Thyroid gland (tissue), 4 donors: Measurements from ENCODE around the gene CFB.

Source experiments
- POLR2A ChIP-seq, 2 donors: fragments of 450-650 bp; IDR thresholded peaks; one replicate each; pipeline ENCODE4 v1.6.1; 2017; ENCODE audit warnings: antibody characterized with exemption in 2 of 2, mild to moderate bottlenecking in 2 of 2, moderate library complexity in 1 of 2
- TF ChIP-seq, protein P1 (sequence below), 6 experiments: fragments of 200-600 bp in 3 of 6; fragments of 450-650 bp in 3 of 6; sonication (generic) in 3 of 6; IDR thresholded peaks; one replicate each; pipeline ENCODE4 v1.5.1; 2016 to 2019; ENCODE audit warnings: antibody characterized with exemption in 6 of 6, mild to moderate bottlenecking in 2 of 6, inconsistent platforms in 1 of 6, moderate library complexity in 1 of 6

DNA sequence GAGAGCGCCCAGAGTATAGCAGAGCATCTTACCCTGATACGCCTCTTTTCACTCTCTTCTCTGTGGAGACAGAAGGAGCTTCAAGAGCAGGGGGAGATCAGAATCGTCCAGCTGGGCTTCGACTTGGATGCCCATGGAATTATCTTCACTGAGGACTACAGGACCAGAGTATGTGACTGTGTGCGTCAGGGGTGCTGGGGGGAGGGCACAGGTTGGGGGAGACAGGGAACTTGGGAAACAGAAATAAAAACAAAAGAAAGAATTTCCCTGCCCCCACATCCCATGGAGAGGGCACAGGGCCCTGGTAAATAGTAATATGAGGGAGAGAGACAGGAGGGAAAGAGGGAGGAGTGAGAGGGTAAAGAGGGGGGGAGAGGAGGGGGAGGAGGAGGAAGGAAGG, 32.9 kb downstream of the CFB start:
- TF ChIP-seq, protein P1, sequence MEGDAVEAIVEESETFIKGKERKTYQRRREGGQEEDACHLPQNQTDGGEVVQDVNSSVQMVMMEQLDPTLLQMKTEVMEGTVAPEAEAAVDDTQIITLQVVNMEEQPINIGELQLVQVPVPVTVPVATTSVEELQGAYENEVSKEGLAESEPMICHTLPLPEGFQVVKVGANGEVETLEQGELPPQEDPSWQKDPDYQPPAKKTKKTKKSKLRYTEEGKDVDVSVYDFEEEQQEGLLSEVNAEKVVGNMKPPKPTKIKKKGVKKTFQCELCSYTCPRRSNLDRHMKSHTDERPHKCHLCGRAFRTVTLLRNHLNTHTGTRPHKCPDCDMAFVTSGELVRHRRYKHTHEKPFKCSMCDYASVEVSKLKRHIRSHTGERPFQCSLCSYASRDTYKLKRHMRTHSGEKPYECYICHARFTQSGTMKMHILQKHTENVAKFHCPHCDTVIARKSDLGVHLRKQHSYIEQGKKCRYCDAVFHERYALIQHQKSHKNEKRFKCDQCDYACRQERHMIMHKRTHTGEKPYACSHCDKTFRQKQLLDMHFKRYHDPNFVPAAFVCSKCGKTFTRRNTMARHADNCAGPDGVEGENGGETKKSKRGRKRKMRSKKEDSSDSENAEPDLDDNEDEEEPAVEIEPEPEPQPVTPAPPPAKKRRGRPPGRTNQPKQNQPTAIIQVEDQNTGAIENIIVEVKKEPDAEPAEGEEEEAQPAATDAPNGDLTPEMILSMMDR (IDR thresholded peaks at IDR 0.05), result no peak
- TF ChIP-seq POLR2A (IDR thresholded peaks at IDR 0.05), result no peak
